ENCODE data around the gene TES. TPM values are rescaled to one million over a fixed set of nuclear protein-coding genes. Genes with fewer than 3 reads are reported as not detected.

The TES gene
- total and polyA plus RNA-seq, 4 donors = 5.7 to 11.8 (median 7.5) TPM

- WGBS = 77% methylated on average over 2 of the region's 2 CpGs
- TF ChIP-seq HNF4G (IDR thresholded peaks at IDR 0.05) = no peak
- no peak for TF ChIP-seq HNF4A (conservative IDR thresholded peaks at IDR 0.05)
- TF ChIP-seq FOXA1 (IDR thresholded peaks at IDR 0.05) = no peak
- no peak for TF ChIP-seq RAD21 (IDR thresholded peaks at IDR 0.05)
- no peak for TF ChIP-seq JUND (IDR thresholded peaks at IDR 0.05)
- no peak for TF ChIP-seq YY1 (IDR thresholded peaks at IDR 0.05)
- no peak for TF ChIP-seq EGR1 (IDR thresholded peaks at IDR 0.05; ENCODE audit: low read depth in 2 of 2)
- TF ChIP-seq FOXA2 (IDR thresholded peaks at IDR 0.05) = no peak
- TF ChIP-seq RXRA (IDR thresholded peaks at IDR 0.05) = no peak
- TF ChIP-seq, protein P1, sequence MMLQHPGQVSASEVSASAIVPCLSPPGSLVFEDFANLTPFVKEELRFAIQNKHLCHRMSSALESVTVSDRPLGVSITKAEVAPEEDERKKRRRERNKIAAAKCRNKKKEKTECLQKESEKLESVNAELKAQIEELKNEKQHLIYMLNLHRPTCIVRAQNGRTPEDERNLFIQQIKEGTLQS (IDR thresholded peaks at IDR 0.05) = no peak
- DNase-seq (ENCODE audit: low spot score) = no peak
- no peaks in the 10 kb centered on the region for H3K36me3 ChIP-seq (ENCODE audit: control insufficient read depth in 4 of 4, insufficient read depth in 3 of 4, low read depth in 1 of 4, low read length in 3 of 4)
- H3K27me3 ChIP-seq (ENCODE audit: control insufficient read depth in 4 of 4, insufficient read depth in 4 of 4, low read length in 3 of 4) = no peaks in the 10 kb centered on the region
- H3K4me1 ChIP-seq (ENCODE audit: control insufficient read depth in 4 of 4, insufficient read depth in 4 of 4, low read length in 3 of 4) = peaks cover 0 to 7% (median 4%) of the 10 kb centered on the region in 4 donors
- no peak overlapping the region for H3K27ac ChIP-seq (ENCODE audit: low read depth in 1 of 2, low read length in 2 of 2)
- H3K9ac ChIP-seq (ENCODE audit: low read depth in 1 of 2, low read length in 2 of 2) = no peak overlapping the region
- H3K9me3 ChIP-seq (ENCODE audit: control insufficient read depth in 4 of 4, low read length in 3 of 4) = no peaks in the 10 kb centered on the region
- H3K4me3 ChIP-seq (ENCODE audit: low read depth in 1 of 3, low read length in 3 of 3) = no peak overlapping the region
Observed at GRCh38 chr7:116280803-116281202, 70.5 kb downstream of the TES start.

DNA sequence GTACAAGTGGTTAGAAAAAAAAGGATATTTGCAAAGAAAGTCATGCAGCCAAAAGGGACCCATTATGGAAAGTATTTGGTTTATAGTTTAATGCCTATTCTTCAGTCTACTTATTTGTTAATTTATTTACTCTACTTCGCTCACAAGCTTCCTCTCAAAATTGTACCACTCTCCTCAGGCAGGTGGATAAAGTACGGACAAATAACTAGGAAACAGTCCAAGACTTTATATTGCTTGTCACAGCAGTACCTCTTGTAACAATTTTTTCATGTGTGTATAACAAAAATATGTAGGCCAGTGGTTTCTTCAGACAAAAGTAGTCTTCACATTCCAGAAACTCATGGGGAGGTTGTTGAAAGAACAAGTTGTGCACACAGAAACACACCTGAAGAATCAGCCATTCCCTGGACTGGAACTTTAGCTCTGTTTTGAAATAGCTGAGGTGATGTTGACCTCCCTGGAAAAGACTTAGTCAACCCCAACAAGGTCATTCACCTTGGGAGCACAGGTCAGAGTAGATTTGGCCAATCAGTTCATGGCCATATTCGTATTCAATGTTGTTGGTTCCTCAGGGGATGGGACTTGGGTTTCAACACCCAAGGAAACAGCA lies 73.4 kb downstream of the TES start:
- no peak for DNase-seq (ENCODE audit: low spot score)
- H3K4me1 ChIP-seq (ENCODE audit: control insufficient read depth in 4 of 4, insufficient read depth in 4 of 4, low read length in 3 of 4) = peaks cover 0 to 7% (median 4%) of the 10 kb centered on the region in 4 donors
- H3K9ac ChIP-seq (ENCODE audit: low read depth in 1 of 2, low read length in 2 of 2) = no peak overlapping the region
- no peaks in the 10 kb centered on the region for H3K9me3 ChIP-seq (ENCODE audit: control insufficient read depth in 4 of 4, low read length in 3 of 4)
- H3K4me3 ChIP-seq (ENCODE audit: low read depth in 1 of 3, low read length in 3 of 3) = no peak overlapping the region
- H3K27ac ChIP-seq (ENCODE audit: low read depth in 1 of 2, low read length in 2 of 2) = no peak overlapping the region
- 37% methylated on average over 3 of the region's 3 CpGs for WGBS
- TF ChIP-seq CTCF (IDR thresholded peaks at IDR 0.05; ENCODE audit: low read depth, low read length, missing input control) (no peak), FOXA1 (IDR thresholded peaks at IDR 0.05) (no peak), RAD21 (IDR thresholded peaks at IDR 0.05) (peak in 1 of 2 donors; percentile 27), YY1 (IDR thresholded peaks at IDR 0.05) (peak; percentile 50), HNF4A (conservative IDR thresholded peaks at IDR 0.05) (peak; percentile 87 to 90), NR2F2 (IDR thresholded peaks at IDR 0.05) (peak; percentile 35), SP1 (IDR thresholded peaks at IDR 0.05) (peak; percentile 54), EGR1 (IDR thresholded peaks at IDR 0.05; ENCODE audit: low read depth in 2 of 2) (no peak), FOXA2 (IDR thresholded peaks at IDR 0.05) (no peak), GABPA (IDR thresholded peaks at IDR 0.05 in 1 of 2, conservative IDR thresholded peaks at IDR 0.05 in 1 of 2) (no peak), JUND (IDR thresholded peaks at IDR 0.05) (peak; percentile 45 to 70), REST (IDR thresholded peaks at IDR 0.05) (no peak), RXRA (IDR thresholded peaks at IDR 0.05) (peak; percentile 95 to 99), TAF1 (conservative IDR thresholded peaks at IDR 0.05) (no peak), HNF4G (IDR thresholded peaks at IDR 0.05) (peak; percentile 65)
- TF ChIP-seq, protein P1 (IDR thresholded peaks at IDR 0.05) = no peak
- TF ChIP-seq, protein P2, sequence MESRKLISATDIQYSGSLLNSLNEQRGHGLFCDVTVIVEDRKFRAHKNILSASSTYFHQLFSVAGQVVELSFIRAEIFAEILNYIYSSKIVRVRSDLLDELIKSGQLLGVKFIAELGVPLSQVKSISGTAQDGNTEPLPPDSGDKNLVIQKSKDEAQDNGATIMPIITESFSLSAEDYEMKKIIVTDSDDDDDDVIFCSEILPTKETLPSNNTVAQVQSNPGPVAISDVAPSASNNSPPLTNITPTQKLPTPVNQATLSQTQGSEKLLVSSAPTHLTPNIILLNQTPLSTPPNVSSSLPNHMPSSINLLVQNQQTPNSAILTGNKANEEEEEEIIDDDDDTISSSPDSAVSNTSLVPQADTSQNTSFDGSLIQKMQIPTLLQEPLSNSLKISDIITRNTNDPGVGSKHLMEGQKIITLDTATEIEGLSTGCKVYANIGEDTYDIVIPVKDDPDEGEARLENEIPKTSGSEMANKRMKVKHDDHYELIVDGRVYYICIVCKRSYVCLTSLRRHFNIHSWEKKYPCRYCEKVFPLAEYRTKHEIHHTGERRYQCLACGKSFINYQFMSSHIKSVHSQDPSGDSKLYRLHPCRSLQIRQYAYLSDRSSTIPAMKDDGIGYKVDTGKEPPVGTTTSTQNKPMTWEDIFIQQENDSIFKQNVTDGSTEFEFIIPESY (IDR thresholded peaks at IDR 0.05) = no peak
- TF ChIP-seq, protein P3, sequence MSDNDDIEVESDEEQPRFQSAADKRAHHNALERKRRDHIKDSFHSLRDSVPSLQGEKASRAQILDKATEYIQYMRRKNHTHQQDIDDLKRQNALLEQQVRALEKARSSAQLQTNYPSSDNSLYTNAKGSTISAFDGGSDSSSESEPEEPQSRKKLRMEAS (IDR thresholded peaks at IDR 0.05) = no peak
- no peaks in the 10 kb centered on the region for H3K27me3 ChIP-seq (ENCODE audit: control insufficient read depth in 4 of 4, insufficient read depth in 4 of 4, low read length in 3 of 4)
- H3K36me3 ChIP-seq (ENCODE audit: control insufficient read depth in 4 of 4, insufficient read depth in 3 of 4, low read depth in 1 of 4, low read length in 3 of 4) = no peaks in the 10 kb centered on the region

Measured in liver (tissue), 9 donors.